HG03108 (cell line): ENCODE data around the gene CHAT.

Experiments
- ATAC-seq: cut with Tn5 transposase; IDR thresholded peaks from one replicate; pipeline ENCODE4 v1.9.1; 2021; ENCODE audit warnings: moderate library complexity; ENCODE audit not compliant: unreplicated experiment

The CHAT gene

DNA sequence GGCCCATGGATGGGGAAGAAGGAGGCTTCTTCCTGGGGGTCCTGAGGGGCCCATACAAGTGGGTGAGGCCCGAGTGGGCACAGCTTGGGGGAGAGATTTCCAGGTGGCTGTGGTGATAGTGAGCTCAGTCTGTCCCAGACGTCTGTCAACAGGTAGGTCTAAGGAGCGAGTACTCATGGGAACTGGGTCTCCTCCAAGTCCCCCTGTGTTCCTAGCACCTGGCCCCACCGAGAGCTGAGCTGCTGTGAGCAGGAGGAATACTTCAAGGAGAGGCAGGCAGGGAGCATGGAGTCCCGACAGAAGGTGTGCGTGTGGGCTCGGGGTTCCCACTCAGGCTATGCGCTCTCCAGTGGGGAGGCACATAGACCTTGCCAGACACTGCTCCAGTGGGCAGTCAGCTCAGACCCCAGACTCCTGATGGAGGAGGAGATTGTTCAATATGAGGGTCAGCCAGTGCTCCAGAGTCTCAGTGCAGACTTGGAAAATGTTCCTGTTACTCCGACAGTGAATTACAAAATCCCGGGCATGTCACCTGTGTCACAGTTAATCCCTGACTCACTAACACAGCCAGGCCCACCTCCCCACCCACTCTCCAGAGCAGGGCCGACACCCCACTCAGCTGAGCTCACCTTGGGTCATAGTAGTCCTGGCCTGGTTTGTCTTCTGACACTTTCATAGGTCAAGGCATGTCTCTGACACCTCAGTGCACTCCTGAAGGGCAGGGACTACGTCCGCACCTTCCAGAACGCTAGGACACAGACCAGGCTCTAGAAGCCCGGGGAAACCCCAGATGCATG lies 37.4 kb downstream of the CHAT start:
- no peak for ATAC-seq

DNA sequence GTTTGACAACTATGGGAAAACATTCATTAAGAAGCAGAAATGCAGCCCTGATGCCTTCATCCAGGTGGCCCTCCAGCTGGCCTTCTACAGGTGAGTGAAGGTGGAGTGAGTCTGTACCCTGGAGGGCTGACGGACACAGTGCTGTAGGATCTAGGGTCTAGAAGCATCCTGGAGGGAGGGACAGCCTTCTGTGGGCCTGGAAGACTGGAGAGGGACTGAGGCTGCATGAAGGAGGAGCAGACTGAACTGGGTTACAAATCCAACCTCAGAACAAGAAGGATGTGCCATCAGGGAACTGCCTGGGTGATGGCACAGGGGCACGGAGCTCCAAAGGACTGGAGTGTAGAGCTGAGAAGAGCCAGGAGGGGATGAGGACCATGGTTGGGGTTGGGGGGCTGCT lies 38.1 kb downstream of the CHAT start:
- ATAC-seq, result no peak

DNA sequence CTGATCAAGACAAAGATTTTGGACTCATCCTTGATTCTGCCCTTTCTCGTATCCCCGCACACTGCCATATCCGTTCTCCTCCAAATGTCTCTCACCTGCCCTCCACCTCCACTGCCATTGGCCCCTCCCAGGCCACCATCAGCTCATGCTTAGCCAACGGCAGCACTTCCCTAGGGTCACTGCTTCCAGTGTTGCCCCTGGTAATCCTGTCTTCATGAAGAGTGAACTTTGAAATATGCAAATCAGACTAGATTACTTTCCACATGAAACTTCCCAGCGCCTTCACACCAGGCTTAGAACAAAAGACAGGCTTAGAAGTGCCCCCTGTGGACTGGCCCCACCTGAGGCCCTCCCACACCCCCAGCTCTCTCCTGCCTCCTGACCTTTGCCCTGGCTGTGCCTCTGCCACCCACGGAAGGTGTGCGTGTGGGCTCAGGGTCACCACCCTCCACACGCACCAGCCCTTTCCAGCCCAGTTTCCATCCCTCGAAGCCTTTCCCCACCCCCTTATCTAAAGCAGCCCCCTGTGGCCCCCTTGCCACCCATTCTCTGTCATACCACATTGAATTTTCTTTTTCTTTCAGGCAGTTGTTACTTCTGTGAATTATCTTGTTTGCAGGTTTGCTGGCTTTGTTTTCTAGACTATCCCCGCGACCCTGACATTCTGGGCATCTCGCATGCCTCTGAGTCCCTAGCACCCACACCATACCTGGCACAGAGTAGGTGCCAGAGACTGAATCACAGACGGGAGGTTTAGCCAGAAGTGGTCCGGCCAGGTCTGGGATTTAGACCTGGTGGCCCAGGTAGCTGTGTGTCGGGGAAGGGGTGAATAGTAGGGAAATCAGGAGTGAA lies 38.8 kb downstream of the CHAT start:
- ATAC-seq, result no peak

DNA sequence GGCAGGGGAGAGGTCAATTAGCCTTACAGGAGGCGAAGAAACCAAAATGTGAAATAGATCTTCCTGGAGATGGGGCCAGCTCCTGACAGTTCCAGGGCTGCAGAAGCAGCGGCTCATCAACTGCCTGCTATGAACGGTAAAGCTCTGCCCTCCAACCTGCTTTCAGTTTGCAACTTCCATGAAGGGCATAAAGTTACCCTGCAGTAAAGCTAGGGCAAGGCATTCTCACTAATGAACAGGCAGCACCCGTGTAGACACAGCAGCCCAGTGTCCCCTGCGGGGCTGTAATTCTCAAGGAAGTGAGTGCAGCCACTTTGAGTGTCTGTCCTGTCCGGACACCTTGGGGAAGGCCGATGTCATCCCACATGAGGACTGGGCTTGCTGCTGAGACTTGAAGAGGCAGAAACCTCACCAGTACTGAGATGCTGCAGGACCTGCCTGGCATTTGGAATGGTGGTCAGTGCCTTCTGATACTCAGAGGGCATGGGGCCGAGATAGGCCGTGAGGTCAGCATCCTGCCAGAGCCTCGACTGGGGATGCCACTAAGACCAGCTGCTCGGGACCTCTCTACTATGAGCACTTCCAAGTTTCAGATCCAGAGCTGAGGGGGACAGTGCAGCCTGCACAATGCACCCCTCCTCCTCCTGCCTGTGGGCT lies 39.6 kb downstream of the CHAT start:
- ATAC-seq, result no peak

DNA sequence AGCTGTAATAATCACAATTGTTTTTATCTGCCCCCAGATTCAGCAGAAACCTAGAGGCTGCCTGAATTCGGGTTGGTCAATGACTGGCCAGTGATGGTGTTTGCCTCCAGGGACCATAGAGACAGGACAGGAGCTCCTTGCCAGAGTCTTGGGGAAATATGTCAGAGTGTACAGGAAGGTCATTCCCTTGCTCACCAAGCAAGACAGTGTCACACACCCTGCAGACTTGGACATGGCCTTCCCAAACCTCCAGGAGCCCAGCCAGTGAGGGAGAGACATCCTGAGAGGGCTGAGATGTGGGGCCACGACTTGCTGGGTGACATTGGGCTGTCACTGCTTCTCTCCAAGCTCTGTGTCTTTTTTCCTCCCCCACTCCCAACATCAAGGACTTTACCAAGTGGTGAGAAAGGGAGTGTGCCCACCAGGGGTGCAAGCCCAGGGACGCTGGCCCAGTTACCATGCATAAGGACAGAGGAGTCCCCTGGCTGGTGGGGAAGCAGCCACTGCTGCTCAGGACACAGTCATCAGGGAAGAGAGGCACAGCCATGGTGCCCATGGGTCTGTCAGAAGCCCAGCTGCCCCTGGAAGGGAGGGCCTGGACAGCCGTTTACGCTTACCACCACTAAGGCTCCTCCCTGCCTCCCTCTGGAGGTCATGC lies 40.3 kb downstream of the CHAT start:
- no peak for ATAC-seq

DNA sequence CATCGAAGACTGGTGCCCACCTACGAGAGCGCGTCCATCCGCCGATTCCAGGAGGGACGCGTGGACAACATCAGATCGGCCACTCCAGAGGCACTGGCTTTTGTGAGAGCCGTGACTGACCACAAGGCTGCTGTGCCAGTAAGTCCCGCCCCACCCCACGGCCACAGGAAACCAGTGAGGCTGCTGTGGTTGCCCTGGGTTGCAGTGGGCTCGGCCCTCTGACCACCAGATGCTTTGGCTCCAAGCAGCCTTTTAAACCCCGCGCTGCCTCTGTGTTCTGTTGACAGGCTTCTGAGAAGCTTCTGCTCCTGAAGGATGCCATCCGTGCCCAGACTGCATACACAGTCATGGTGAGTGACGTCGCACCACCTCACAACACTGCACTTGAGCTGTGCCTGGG lies 41.3 kb downstream of the CHAT start:
- no peak for ATAC-seq

DNA sequence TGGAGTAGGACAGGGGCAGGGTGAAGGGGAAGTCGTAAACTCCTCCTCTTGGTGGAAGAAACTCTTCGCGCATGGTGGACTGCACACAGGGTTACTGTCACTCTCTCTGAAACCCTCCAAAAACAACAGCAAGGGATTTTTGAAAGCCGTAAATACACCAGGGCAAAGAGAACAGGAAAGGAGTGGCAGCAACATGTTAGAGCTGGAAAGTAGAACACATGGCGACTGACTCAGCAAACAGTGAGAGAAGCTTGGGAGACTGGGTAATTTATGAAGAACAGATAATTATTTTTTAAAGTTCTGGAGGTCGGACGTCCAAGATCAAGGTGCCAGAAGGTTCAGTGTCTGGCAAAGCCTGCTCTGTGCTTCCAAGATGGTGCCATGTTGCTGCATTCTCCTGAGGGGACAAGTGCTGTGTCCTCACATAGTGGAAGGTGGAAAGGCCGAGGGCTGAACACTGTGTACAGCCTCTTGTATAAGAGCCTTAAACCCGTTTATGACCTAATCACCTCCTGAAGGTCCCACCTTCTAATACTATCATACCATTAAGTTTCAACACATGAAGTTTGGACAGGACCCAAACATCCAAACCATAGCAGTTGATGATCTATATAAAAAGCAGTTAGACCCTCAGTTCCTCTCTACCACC lies 43.1 kb downstream of the CHAT start:
- ATAC-seq, result no peak

DNA sequence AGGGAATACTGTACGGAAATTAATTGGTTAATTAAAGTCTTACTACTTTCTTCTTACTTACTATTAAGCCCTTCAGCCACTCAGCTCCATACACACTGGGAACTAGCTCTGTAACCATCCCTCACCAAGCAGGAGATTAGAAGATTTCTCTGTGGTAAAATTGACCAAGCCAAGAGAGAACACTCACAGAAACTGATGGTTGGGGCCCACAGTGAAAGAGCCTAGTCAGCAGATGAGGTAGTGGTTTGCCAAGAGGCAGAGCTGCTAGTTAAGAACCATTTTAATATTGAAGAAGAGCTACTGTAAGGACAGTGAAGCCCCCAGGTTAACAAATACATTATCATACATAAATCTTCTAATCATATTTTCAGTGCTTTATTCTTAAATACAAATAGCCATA lies 43.8 kb downstream of the CHAT start:
- no peak for ATAC-seq

DNA sequence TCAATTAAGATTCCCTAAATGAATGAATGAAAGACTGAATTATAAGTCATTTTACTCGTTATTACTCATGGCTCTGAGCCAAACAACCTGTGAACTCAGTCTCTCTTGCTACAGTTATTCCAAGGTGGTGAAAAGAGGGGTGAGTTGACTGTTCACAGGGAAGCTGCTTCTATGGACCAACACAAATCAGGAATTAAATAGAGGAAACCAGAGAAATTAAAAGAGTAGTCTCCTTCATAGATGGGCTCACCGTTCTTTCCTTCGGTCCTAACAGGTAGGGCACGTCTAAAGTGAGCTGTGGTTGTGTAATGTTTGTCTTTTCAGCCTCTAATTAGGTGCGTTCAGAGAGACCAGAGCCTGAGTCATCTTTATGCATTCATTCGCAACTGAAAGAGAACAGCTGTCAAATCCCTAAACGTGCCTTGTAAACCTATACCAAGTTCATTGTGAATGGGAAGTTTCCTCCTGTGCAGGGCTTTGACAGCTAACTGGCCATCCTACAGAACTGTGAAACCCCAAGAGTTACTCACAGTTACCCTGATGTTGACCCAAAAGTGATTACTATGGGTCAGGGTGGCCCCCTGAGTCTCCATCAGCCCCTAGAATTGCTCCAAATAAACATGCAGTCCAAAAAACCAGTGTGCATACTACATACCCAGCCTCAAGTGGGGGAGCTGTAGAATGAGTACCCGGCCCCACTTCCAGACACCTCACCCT lies 47.5 kb downstream of the CHAT start:
- no peak for ATAC-seq

DNA sequence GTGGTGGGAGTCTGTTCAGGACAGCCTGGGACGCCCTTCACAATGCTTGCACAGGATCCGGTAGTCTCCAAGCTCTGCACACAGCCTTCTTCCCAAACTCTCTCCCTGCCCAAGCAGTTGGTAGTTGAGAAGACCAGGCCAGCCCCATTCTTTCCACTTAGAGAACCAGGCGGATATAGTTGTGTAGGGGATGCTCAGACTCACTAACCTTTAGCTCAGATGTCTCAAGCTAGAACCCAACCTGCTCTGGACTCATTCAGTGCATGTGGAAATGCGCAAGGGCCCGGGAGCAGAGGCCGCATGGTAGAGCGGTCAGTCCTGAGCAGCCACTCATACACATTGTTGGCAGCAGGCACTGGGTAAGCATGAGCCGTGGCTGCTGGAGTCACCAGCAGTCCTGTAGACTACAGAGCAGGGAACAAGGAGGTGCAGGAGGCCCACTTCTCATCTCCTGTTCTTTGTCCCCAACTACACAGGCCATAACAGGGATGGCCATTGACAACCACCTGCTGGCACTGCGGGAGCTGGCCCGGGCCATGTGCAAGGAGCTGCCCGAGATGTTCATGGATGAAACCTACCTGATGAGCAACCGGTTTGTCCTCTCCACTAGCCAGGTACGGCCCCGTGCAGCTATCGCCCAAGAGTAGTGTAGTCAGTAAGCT lies 48.5 kb downstream of the CHAT start:
- no peak for ATAC-seq

DNA sequence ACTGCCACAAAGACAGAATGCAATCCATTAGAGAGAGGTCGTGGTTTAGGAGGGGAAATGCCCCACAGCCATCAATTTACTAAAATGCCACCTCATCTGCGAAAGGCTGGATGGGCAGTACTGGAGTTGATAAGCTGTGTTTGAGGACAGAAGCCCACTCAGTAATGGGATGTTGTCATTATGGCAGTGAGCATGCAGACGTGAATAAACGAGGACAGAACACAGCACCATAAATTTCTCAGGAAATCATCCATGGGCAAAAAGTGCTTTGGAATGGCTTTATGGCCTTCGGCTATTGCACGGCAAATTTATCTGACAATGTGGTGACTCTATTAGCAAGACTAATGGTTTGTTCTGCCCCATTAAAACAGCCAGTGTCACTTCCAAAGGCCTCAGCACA lies 49.8 kb downstream of the CHAT start:
- no peak for ATAC-seq

DNA sequence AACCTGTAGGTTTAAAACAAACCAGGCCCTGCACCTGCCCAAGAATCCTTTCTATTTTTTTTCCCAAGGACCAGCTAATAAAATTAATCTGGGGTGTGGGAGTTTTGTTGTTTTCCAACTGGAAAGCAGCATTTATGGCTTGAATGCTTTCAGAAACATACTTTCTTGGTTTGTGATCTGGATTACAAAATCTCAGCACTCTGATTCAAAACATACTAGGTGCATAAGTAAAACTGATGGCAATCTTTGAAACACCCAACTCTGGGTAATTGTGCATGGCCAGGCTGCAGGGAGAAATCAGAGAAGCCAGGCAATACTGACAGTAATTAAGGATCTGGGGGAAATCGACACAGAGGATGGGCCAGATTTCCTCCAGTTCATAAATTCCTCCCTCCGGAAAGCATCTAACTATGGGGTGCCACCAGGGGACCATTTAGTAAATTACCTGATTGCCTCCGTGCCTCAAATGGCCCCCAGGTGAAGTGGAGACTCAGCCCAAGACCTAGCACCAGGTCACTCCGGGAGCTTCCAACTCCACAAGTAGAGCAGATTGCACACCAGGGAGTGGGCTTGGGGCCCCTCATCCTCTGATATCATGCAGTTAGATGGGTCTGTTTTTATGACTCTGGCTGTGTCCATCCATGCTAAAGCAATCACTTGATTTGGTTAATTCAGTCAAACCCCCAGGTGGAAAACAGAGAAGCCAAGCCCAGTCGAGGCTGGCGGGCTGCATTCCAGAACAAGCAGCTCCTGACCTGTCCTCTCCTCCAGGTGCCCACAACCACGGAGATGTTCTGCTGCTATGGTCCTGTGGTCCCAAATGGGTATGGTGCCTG lies 50.4 kb downstream of the CHAT start:
- ATAC-seq, result no peak

DNA sequence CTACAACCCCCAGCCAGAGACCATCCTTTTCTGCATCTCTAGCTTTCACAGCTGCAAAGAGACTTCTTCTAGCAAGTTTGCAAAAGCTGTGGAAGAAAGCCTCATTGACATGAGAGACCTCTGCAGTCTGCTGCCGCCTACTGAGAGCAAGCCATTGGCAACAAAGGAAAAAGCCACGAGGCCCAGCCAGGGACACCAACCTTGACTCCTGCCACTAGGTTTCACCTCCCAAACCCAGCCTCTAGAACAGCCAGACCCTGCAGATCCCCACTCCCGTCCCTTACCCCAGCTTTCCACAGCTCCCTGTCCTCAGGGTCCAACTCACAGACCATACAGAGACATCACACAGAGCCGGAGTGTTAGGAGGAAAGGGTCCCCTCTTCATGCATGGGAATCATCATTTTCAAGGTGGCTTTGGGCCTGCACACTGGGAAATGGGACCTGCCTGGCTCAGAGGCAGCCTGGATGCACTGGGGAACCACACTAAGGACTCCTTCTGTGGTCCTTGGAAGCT lies 51.1 kb downstream of the CHAT start:
- no peak for ATAC-seq

DNA sequence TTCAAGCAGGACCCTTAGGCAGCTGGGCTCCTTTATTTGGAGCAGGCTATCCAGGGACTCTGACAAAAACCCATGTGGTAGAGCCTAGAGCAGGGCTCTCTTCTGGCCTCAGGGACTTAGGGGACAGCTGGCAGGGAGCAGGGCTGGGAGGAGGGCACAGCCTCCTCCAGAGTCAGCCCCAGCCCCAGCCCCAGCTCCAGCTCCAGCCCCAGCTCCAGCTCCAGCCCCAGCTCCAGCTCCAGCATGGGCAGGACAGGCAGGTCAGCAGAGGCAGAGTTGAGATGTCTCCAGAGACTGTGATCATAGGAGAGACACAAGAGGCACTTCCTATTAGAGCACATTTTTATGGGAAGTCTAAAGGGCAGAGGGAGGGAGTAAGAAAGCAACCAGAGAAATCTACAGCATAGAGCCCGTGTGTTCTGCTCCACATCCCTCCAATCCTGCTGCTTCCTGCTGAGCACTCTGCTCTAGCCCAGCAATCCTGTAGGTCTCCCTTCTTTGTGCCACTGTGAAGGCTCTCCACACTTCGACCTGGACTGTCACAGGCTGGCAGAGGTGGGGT lies 52.3 kb downstream of the CHAT start:
- no peak for ATAC-seq

DNA sequence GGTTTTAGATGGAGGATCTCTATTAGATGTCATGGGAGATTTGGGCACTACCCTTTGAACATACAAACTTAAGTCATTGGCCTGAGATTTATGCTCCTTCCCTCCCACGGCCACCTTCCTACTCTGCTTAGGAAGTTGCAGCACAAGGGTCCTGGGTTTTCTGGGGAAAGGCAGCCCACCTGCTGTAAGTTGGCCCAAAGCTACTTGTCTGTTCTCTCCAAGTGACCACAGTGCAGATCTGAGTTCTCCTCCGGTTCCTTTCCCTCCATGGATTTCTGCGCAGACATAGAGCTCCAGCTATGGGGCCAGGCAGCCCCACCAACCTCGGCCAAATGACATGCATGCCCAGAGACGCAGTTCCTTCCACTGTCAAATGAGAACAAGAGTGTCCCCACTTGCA lies 52.8 kb downstream of the CHAT start:
- ATAC-seq, result no peak

DNA sequence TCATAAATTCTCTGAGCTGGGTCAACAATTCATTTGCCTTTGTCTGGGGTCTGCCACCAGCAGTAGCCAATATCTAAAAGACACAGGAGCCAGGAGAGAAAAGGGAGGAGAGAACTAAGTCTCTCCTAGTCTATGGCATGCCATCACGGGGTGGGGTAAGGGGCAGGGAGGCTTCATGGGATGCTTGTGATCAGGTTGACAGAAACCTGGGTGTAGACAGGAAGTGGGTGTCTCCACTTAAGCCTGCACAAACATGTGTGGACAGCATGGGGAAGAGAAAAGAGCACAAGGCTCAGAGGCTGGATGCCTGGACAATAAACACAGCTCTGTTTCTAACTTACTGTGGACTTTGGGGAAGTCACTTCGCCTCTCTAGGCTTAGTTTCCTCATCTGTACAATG lies 54.2 kb downstream of the CHAT start:
- ATAC-seq, result no peak

DNA sequence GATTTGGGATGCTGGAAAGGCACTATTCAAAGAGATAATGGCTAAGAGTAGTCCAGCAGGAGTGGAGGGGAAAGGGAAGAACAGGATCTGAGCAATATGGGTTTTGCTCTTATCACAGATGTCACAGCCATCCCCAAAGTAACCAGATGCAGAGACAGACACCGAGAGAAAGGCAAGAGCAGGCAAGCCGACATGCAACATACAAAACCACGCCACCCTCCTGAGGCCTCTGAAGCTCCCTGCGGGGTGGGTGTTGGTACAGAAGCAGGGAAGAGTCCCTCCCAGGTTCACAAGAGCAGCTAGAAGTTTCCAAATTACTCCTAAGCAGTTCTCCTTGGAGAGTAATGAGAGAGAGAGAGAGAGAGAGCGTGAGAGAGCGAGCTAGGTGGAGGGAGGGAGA lies 54.8 kb downstream of the CHAT start:
- ATAC-seq, result no peak

DNA sequence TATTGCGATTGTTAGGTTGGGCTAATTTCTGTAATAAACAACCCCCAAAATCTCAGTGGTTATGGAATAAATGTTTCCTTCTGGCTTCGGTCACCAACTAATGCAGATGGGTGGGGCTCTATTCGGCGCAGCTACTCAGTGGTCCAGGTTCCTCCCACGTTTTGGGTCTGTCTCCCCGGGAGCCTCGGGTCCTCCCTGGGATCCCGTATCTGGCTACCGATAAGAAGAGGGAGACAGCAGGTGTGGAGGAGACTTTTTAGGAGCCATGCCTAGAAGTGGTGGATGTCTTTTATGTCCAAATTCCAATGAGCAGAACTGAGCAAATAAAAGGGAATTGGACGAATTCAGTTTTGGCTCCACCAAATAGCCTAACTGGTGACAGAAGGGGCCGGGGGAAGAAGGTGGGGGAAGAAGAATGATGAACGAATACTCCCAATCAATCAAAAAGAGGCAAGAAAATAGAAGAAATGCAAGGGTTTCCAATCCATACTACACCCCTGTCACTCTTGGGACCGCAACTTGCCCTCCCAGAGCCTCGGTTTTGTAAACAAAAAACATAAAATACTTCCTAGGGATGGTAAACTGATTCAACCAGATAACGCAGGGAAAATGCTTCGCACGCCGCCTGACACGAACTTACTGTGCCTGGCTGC lies 65.1 kb downstream of the CHAT start:
- no peak for ATAC-seq
